ENCODE results near the gene DNAJB6.
A peak's percentile ranks its signal among the peaks of the same experiment; 100 is the strongest.

DNAJB6 gene

GRCh38 chr7:157462419-157462771 lies 125.6 kb downstream of the DNAJB6 start:
- intact Hi-C loops (cut with DNase I; ENCODE audit: low total_unique reads), result no loop called here
- H3K4me3 ChIP-seq, result no peak overlapping the region
- no peak for TF ChIP-seq CTCF (IDR thresholded peaks at IDR 0.05)

GRCh38 chr7:157462840-157463239 lies 126.0 kb downstream of the DNAJB6 start:
- peak in 1 of 2 donors; percentile 14 for DNase-seq

More at GRCh38 chr7:157462419-157462771, 125.6 kb downstream of the DNAJB6 start:
- Histone ChIP-seq H3K36me3 (no peaks in the 10 kb centered on the region), H3K4me1 (no peaks in the 10 kb centered on the region), H3K27ac (no peak overlapping the region), H3K27me3 (peaks cover 0 to 50% of the 10 kb centered on the region in 2 donors), H3K9me3 (no peaks in the 10 kb centered on the region)
- DNase-seq, result no peak

GRCh38 chr7:157463245-157463644 lies 126.4 kb downstream of the DNAJB6 start:
- intact Hi-C loops (cut with DNase I; ENCODE audit: low total_unique reads), result no loop called here
- TF ChIP-seq CTCF (IDR thresholded peaks at IDR 0.05), result no peak
- Histone ChIP-seq H3K27me3 (peaks cover 0 to 51% of the 10 kb centered on the region in 2 donors), H3K36me3 (no peaks in the 10 kb centered on the region), H3K4me1 (no peaks in the 10 kb centered on the region), H3K27ac (no peak overlapping the region), H3K4me3 (no peak overlapping the region), H3K9me3 (no peaks in the 10 kb centered on the region)
- DNase-seq, result no peak

More at GRCh38 chr7:157462840-157463239, 126.0 kb downstream of the DNAJB6 start:
- Histone ChIP-seq H3K36me3 (no peaks in the 10 kb centered on the region), H3K9me3 (no peaks in the 10 kb centered on the region), H3K27ac (no peak overlapping the region), H3K27me3 (peaks cover 0 to 51% of the 10 kb centered on the region in 2 donors), H3K4me3 (no peak overlapping the region), H3K4me1 (no peaks in the 10 kb centered on the region)
- no peak for TF ChIP-seq CTCF (IDR thresholded peaks at IDR 0.05)
- intact Hi-C loops (cut with DNase I; ENCODE audit: low total_unique reads), result no loop called here

GRCh38 chr7:157464111-157464970 lies 127.5 kb downstream of the DNAJB6 start:
- Histone ChIP-seq H3K4me3 (no peak overlapping the region), H3K36me3 (no peaks in the 10 kb centered on the region), H3K27ac (no peak overlapping the region), H3K27me3 (peaks cover 0 to 55% of the 10 kb centered on the region in 2 donors), H3K9me3 (no peaks in the 10 kb centered on the region), H3K4me1 (no peaks in the 10 kb centered on the region)
- no peak for TF ChIP-seq CTCF (IDR thresholded peaks at IDR 0.05)
- DNase-seq, result no peak
- intact Hi-C loops (cut with DNase I; ENCODE audit: low total_unique reads), result no loop called here

GRCh38 chr7:157464971-157465886 lies 128.4 kb downstream of the DNAJB6 start:
- Histone ChIP-seq H3K4me1 (no peaks in the 10 kb centered on the region), H3K9me3 (no peaks in the 10 kb centered on the region), H3K27ac (no peak overlapping the region), H3K36me3 (no peaks in the 10 kb centered on the region), H3K27me3 (peaks cover 0 to 55% of the 10 kb centered on the region in 2 donors), H3K4me3 (no peak overlapping the region)
- no peak for DNase-seq
- TF ChIP-seq CTCF (IDR thresholded peaks at IDR 0.05), result no peak
- intact Hi-C loops (cut with DNase I; ENCODE audit: low total_unique reads), result no loop called here

Data from tibial artery (tissue), 4 donors.